GM18519 (cell line): ENCODE results near the gene SLC22A1.
"Not testable (repeated sequence)": the region's sequence is repeated elsewhere in the genome, so short reads cannot be mapped to it uniquely, and the experiment has no call there.

Experiments
- ATAC-seq: cut with Tn5 transposase; IDR thresholded peaks from one replicate; pipeline ENCODE4 v1.9.1; 2021; ENCODE audit warnings: mild to moderate bottlenecking, moderate library complexity; ENCODE audit not compliant: unreplicated experiment, low FRiP score

The SLC22A1 gene

GRCh38 chr6:160092602-160093001 is 29.0 kb upstream of the SLC22A1 start:
- no peak for ATAC-seq

- ATAC-seq, result no peak
These were observed 28.6 kb upstream of the SLC22A1 start for GRCh38 chr6:160093061-160093460.

GRCh38 chr6:160093946-160094345 is 27.7 kb upstream of the SLC22A1 start:
- no peak for ATAC-seq

- ATAC-seq, result no peak
These were observed 26.3 kb upstream of the SLC22A1 start for GRCh38 chr6:160095146-160095845.

GRCh38 chr6:160101277-160102205 is 20.1 kb upstream of the SLC22A1 start:
- ATAC-seq, result no peak

- no peak for ATAC-seq
These were observed 19.2 kb upstream of the SLC22A1 start for GRCh38 chr6:160102399-160102798.

GRCh38 chr6:160102956-160103824 is 18.4 kb upstream of the SLC22A1 start:
- ATAC-seq, result no peak

- no peak for ATAC-seq
These were observed 17.9 kb upstream of the SLC22A1 start for GRCh38 chr6:160103825-160104100.

GRCh38 chr6:160104821-160105517 is 16.6 kb upstream of the SLC22A1 start:
- no peak for ATAC-seq

- ATAC-seq, result no peak
These were observed 15.6 kb upstream of the SLC22A1 start for GRCh38 chr6:160106010-160106409.

GRCh38 chr6:160106701-160107100 is 14.9 kb upstream of the SLC22A1 start:
- no peak for ATAC-seq

- ATAC-seq, result no peak
These were observed 13.5 kb upstream of the SLC22A1 start for GRCh38 chr6:160108077-160108476.

- no peak for ATAC-seq
These were observed 11.0 kb upstream of the SLC22A1 start for GRCh38 chr6:160110586-160111123.

- no peak for ATAC-seq
These were observed 9.8 kb upstream of the SLC22A1 start for GRCh38 chr6:160111806-160112205.

GRCh38 chr6:160112628-160113299 is 8.9 kb upstream of the SLC22A1 start:
- no peak for ATAC-seq

GRCh38 chr6:160114536-160114935 is 7.1 kb upstream of the SLC22A1 start:
- not testable (repeated sequence) for ATAC-seq

- no peak for ATAC-seq
These were observed 6.2 kb upstream of the SLC22A1 start for GRCh38 chr6:160115421-160115820.

GRCh38 chr6:160116411-160116810 is 5.2 kb upstream of the SLC22A1 start:
- ATAC-seq, result no peak

GRCh38 chr6:160117137-160117536 is 4.5 kb upstream of the SLC22A1 start:
- no peak for ATAC-seq
